Colonic mucosa (tissue), 4 donors: ENCODE measurements around the gene AGAP1. TPM values are rescaled to one million over a fixed set of nuclear protein-coding genes. Genes with fewer than 3 reads are reported as not detected.

ENCODE experiments used
- DNase-seq: peaks from one replicate; pipeline ENCODE4 v3.0.0-alpha.2; 2020
- H3K27ac ChIP-seq: fragments of 200-600 bp; one replicate; pipeline ENCODE4 v1.8.0; 2021
- H3K27me3 ChIP-seq: fragments of 200-600 bp; one replicate; pipeline ENCODE4 v1.8.0; 2021
- H3K36me3 ChIP-seq: fragments of 200-600 bp; one replicate; pipeline ENCODE4 v1.8.0; 2021
- H3K4me1 ChIP-seq: fragments of 200-600 bp; one replicate; pipeline ENCODE4 v1.8.0; 2021; ENCODE audit warnings: mild to moderate bottlenecking
- H3K4me3 ChIP-seq: fragments of 200-600 bp; one replicate; pipeline ENCODE4 v1.8.0; 2021
- H3K9ac ChIP-seq, 2 donors: one replicate each; pipeline ENCODE4 v1.7.0; 2013; ENCODE audit warnings: control low read depth in 2 of 2, low read depth in 2 of 2, low read length in 2 of 2
- H3K9me3 ChIP-seq: fragments of 200-600 bp; one replicate; pipeline ENCODE4 v1.8.0; 2021
- CTCF ChIP-seq: fragments of 200-600 bp; IDR thresholded peaks from one replicate; pipeline ENCODE4 v1.8.0; 2022; ENCODE audit warnings: antibody characterized with exemption, mild to moderate bottlenecking
- intact Hi-C: fragments of 100-400 bp; cut with DNase I; formaldehyde crosslinking; loops from one replicate; pipeline ENCODE4 v1.14.1; 2022
- total RNA-seq, 2 donors: library from RNA; stranded (reverse); fragmentation: NEBNext Ultra II Directional in 1 of 2; extraction: Animal tissue kit (Norgen Biotek cat#: 25700) in 1 of 2; gene quantifications; one replicate each; pipeline ENCODE4 v1.2.1, GENCODE V29; 2021
- donor health status: healthy.
- donor health status: DM: no; HTN: no; CAD: no.
- donor health status: DM: no; HTN: no; CAD: no.

The AGAP1 gene
- total RNA-seq, 2 donors from 2014 or later = 62.1 to 62.9 TPM

- Histone ChIP-seq H3K27me3 (no peaks in the 10 kb centered on the region), H3K4me3 (no peak overlapping the region), H3K4me1 (peaks cover 5% of the 10 kb centered on the region), H3K27ac (peak overlapping the region; percentile 53), H3K9ac (no peak overlapping the region), H3K9me3 (no peaks in the 10 kb centered on the region), H3K36me3 (no peaks in the 10 kb centered on the region)
- DNase-seq = peak; percentile 52
- TF ChIP-seq CTCF = no peak
- intact Hi-C loops = no loop called here
Measured at GRCh38 chr2:235639428-235639773, 145.6 kb downstream of the AGAP1 start.

- no peaks in the 10 kb centered on the region for H3K36me3 ChIP-seq
- TF ChIP-seq CTCF = no peak
- no peak overlapping the region for H3K4me3 ChIP-seq
- no peak for DNase-seq
- no peaks in the 10 kb centered on the region for H3K27me3 ChIP-seq
- intact Hi-C loops = no loop called here
- H3K9me3 ChIP-seq = no peaks in the 10 kb centered on the region
- peaks cover 5% of the 10 kb centered on the region for H3K4me1 ChIP-seq
- peak overlapping the region; percentile 53 for H3K27ac ChIP-seq
- peak overlapping the region in 1 of 2 donors; percentile 38 for H3K9ac ChIP-seq
Measured at GRCh38 chr2:235639885-235640284, 146.0 kb downstream of the AGAP1 start.

GRCh38 chr2:235640377-235640776 is 146.5 kb downstream of the AGAP1 start:
- H3K4me3 ChIP-seq = no peak overlapping the region
- H3K27ac ChIP-seq = peak overlapping the region; percentile 53
- intact Hi-C loops = no loop called here
- H3K4me1 ChIP-seq = peaks cover 5% of the 10 kb centered on the region
- no peak for DNase-seq
- H3K36me3 ChIP-seq = no peaks in the 10 kb centered on the region
- no peak for TF ChIP-seq CTCF
- peak overlapping the region in 1 of 2 donors; percentile 38 for H3K9ac ChIP-seq
- no peaks in the 10 kb centered on the region for H3K27me3 ChIP-seq
- H3K9me3 ChIP-seq = no peaks in the 10 kb centered on the region

GRCh38 chr2:235640926-235641723 is 147.3 kb downstream of the AGAP1 start:
- intact Hi-C loops = no loop called here
- peak overlapping the region; percentile 53 for H3K27ac ChIP-seq
- TF ChIP-seq CTCF = no peak
- H3K9me3 ChIP-seq = no peaks in the 10 kb centered on the region
- peak overlapping the region in 1 of 2 donors; percentile 13 for H3K9ac ChIP-seq
- no peak overlapping the region for H3K4me3 ChIP-seq
- H3K36me3 ChIP-seq = no peaks in the 10 kb centered on the region
- no peak for DNase-seq
- H3K27me3 ChIP-seq = no peaks in the 10 kb centered on the region
- peaks cover 5% of the 10 kb centered on the region for H3K4me1 ChIP-seq

- H3K4me1 ChIP-seq = peaks cover 5% of the 10 kb centered on the region
- H3K9me3 ChIP-seq = no peaks in the 10 kb centered on the region
- intact Hi-C loops = no loop called here
- H3K27me3 ChIP-seq = no peaks in the 10 kb centered on the region
- no peak overlapping the region for H3K4me3 ChIP-seq
- H3K36me3 ChIP-seq = no peaks in the 10 kb centered on the region
- H3K27ac ChIP-seq = no peak overlapping the region
- H3K9ac ChIP-seq = no peak overlapping the region
- TF ChIP-seq CTCF = no peak
- no peak for DNase-seq
Measured at GRCh38 chr2:235641956-235642355, 148.1 kb downstream of the AGAP1 start.
